ENCODE data around the gene PRPF40A. TPM values are rescaled to one million over a fixed set of nuclear protein-coding genes. Genes with fewer than 3 reads are reported as not detected.

The PRPF40A gene
- total RNA-seq: 10 to 100 TPM; 92.2 to 94.3 TPM

GRCh38 chr2:152717228-152718075 is at the start of gene PRPF40A:
Gene PRPF40A (minus strand): TSS chr2:152717461. CDS start chr2:152717439, 22 bp downstream.

GRCh38 chr2:152718076-152718908 is 1.0 kb upstream of the PRPF40A start, which contains the start of gene ARL6IP6:
Gene ARL6IP6 (plus strand): TSS chr2:152718620. CDS start chr2:152718625, 5 bp downstream.

Other genes starting within 250 kb of the PRPF40A start
- 10 to 100 TPM; 26.5 to 34.9 TPM for gene ARL6IP6, start 1.2 kb upstream of the PRPF40A start, total RNA-seq

Measured in activated naive CD4-positive, alpha-beta T cell treated with anti-CD3 and anti-CD28 coated beads, Interleukin-2, amount 10 ng/mL, durations not matched to agents 5 hours and 36 hours (primary cell).